HFFc6 (cell line): ENCODE results near the gene POLD2. TPM values are rescaled to one million over a fixed set of nuclear protein-coding genes. Genes with fewer than 3 reads are reported as not detected.
"Not testable (repeated sequence)": the region's sequence is repeated elsewhere in the genome, so short reads cannot be mapped to it uniquely, and the experiment has no call there.

Source experiments
- DNase-seq: peaks from one replicate; pipeline ENCODE4 v3.0.0-alpha.2; 2018
- H3K27ac Mint-ChIP-seq: 2 replicates; pipeline ENCODE4 v1.8.0; 2020; ENCODE audit warnings: mild to moderate bottlenecking, mixed read lengths
- H3K27me3 Mint-ChIP-seq: 2 replicates; pipeline ENCODE4 v1.8.0; 2021; ENCODE audit warnings: mild to moderate bottlenecking, moderate library complexity, mixed read lengths; ENCODE audit not compliant: insufficient read depth
- H3K36me3 Mint-ChIP-seq: 2 replicates; pipeline ENCODE4 v1.8.0; 2021; ENCODE audit warnings: low read depth, mixed read lengths
- H3K4me1 Mint-ChIP-seq: 2 replicates; pipeline ENCODE4 v1.8.0; 2020; ENCODE audit warnings: low read depth, mixed read lengths
- H3K4me3 Mint-ChIP-seq: 2 replicates; pipeline ENCODE4 v1.8.0; 2020; ENCODE audit warnings: mild to moderate bottlenecking, moderate library complexity, mixed read lengths
- H3K9me3 Mint-ChIP-seq: 2 replicates; pipeline ENCODE4 v1.8.0; 2020; ENCODE audit warnings: mild to moderate bottlenecking, mixed read lengths
- CTCF ChIP-seq: fragments of 200-600 bp; sonication (generic); IDR thresholded peaks from 2 replicates; pipeline ENCODE4 v1.5.0; 2021; ENCODE audit warnings: antibody characterized with exemption, mild to moderate bottlenecking
- total RNA-seq, 6 experiments: library from RNA; stranded (reverse); fragmentation: NEBNext Ultra II Directional; extraction: Animal tissue kit (Norgen Biotek cat#: 25700); gene quantifications; 2 replicates in 1 of 6; 3 replicates in 5 of 6; pipeline ENCODE4 v1.2.3, GENCODE V29; 2021

POLD2 gene
- total RNA-seq, 6 experiments from 2014 or later: 154 to 210 (median 183) TPM

GRCh38 chr7:44131173-44132029 is 8.1 kb upstream of the POLD2 start:
- H3K9me3 Mint-ChIP-seq: no peaks in the 10 kb centered on the region
- peaks cover 4% of the 10 kb centered on the region; the same call in 1 of the 2 replicates for H3K36me3 Mint-ChIP-seq
- H3K27me3 Mint-ChIP-seq: peaks cover 1% of the 10 kb centered on the region
- no peak for DNase-seq
- no peak overlapping the region for H3K27ac Mint-ChIP-seq
- peak; percentile 53; the same call in 1 of the 2 replicates for TF ChIP-seq CTCF
- H3K4me3 Mint-ChIP-seq: no peak overlapping the region; the same call in 1 of the 2 replicates
- H3K4me1 Mint-ChIP-seq: peaks cover 23% of the 10 kb centered on the region

GRCh38 chr7:44128721-44129582 is 5.6 kb upstream of the POLD2 start:
- no peak for DNase-seq
- H3K27me3 Mint-ChIP-seq: peaks cover 1% of the 10 kb centered on the region
- no peak overlapping the region for H3K27ac Mint-ChIP-seq
- H3K9me3 Mint-ChIP-seq: no peaks in the 10 kb centered on the region
- H3K4me1 Mint-ChIP-seq: peaks cover 26% of the 10 kb centered on the region
- TF ChIP-seq CTCF: no peak
- no peak overlapping the region for H3K4me3 Mint-ChIP-seq
- H3K36me3 Mint-ChIP-seq: peaks cover 4% of the 10 kb centered on the region; the same call in 1 of the 2 replicates

GRCh38 chr7:44127161-44127560 is 3.8 kb upstream of the POLD2 start:
- DNase-seq: no peak
- H3K36me3 Mint-ChIP-seq: peaks cover 4% of the 10 kb centered on the region; the same call in 1 of the 2 replicates
- H3K9me3 Mint-ChIP-seq: no peaks in the 10 kb centered on the region
- H3K27me3 Mint-ChIP-seq: peaks cover 3% of the 10 kb centered on the region
- H3K4me1 Mint-ChIP-seq: peaks cover 25% of the 10 kb centered on the region
- H3K27ac Mint-ChIP-seq: no peak overlapping the region
- no peak overlapping the region for H3K4me3 Mint-ChIP-seq
- no peak for TF ChIP-seq CTCF

- H3K27me3 Mint-ChIP-seq, H3K4me3 Mint-ChIP-seq, H3K9me3 Mint-ChIP-seq, H3K27ac Mint-ChIP-seq, DNase-seq, H3K36me3 Mint-ChIP-seq: not testable (repeated sequence)
- H3K4me1 Mint-ChIP-seq: peaks cover 22% of the 10 kb centered on the region
These were observed 3.2 kb upstream of the POLD2 start for GRCh38 chr7:44126574-44126973.

GRCh38 chr7:44124822-44125202 is 1.5 kb upstream of the POLD2 start:
- Mint-ChIP-seq H3K27ac (no peak overlapping the region), H3K27me3 (peaks cover 3% of the 10 kb centered on the region), H3K36me3 (peaks cover 17% of the 10 kb centered on the region), H3K9me3 (no peaks in the 10 kb centered on the region), H3K4me1 (peaks cover 32% of the 10 kb centered on the region), H3K4me3 (no peak overlapping the region)
- DNase-seq: no peak
- no peak for TF ChIP-seq CTCF
